Measurements from ENCODE around the gene DNAJC15. TPM values are rescaled to one million over a fixed set of nuclear protein-coding genes. Genes with fewer than 3 reads are reported as not detected.

DNAJC15 gene
- total and polyA plus RNA-seq, 11 donors: 12.8 to 39.2 (median 25.9) TPM

DNA sequence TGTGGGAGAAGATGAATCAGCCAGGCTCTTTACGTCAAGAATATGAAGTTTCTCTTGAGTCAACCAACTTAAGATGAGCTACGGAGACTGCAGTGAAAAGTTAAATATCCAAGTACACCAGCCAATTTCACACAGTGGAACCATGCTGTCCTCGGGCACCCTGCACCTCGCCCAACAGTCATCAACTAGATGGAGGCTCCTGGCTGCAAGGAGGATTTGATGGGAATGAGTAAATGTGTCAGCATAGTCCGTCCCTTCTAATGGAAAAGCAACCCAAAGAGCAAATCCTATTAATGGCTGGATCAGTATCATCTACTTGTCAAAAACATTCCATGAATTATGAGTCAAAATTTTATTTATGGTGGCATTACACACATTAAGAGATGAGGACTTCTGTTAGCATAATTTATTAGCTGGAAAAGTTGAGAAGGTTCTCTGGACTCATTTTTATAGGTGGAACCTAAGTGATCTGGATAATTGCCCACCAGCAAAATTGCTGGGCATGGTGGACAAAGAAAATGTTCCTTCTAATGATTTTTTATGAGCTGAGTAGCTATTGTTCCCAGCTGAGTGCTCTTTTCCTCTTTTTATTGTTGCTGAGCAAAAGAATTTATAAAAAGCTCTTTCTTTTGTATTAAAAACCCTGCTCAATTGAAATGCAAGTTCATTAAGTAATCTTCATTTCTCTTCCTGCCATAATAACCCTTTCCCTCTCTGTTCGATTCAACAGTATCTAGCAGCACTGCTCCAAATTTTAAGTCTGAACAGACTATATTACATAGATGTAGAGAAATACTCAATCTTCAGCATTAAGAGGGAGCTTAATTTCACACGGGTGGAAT, 88.4 kb downstream of the DNAJC15 start:
- peaks cover 0 to 13% (median 2%) of the 10 kb centered on the region in 12 donors for H3K4me1 ChIP-seq
- no peak for TF ChIP-seq POLR2A (IDR thresholded peaks at IDR 0.05)
- no peak for TF ChIP-seq CTCF (IDR thresholded peaks at IDR 0.05)
- no peak overlapping the region for H3K27ac ChIP-seq
- intact Hi-C loops (cut with DNase I): no loop called here
- no peak for ATAC-seq
- no peaks in the 10 kb centered on the region for H3K9me3 ChIP-seq
- WGBS, 4 donors: 82 to 91% (median 86%) methylated on average over 7 of the region's 7 CpGs
- no peaks in the 10 kb centered on the region for H3K27me3 ChIP-seq
- no peak overlapping the region for H3K4me3 ChIP-seq
- peaks cover 0 to 16% (median 7%) of the 10 kb centered on the region in 9 donors for H3K36me3 ChIP-seq
- no peak for DNase-seq

DNA sequence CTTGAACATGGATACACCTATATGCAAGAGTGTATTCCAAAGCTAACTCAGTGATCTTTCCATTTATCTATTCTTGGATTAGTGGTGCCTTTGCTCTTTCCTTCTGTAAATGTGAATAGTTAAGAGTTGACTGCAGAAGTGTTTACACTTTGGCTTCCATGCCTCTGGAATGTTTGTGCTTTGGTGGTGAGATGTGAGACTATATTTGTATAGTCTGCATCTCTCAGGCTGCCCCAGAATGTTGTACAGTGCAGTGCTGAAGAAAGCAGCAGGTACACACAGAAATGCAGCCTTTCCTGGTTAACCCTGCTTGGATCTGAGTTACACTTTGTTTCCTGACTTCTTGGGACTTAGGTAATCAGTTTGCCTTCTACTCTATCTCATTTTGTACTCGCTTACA, 90.2 kb downstream of the DNAJC15 start:
- Histone ChIP-seq H3K27me3 (no peaks in the 10 kb centered on the region), H3K4me3 (no peak overlapping the region), H3K9me3 (no peaks in the 10 kb centered on the region), H3K36me3 (peaks cover 0 to 5% (median 0%) of the 10 kb centered on the region in 9 donors), H3K27ac (no peak overlapping the region), H3K4me1 (peaks cover 0 to 10% (median 0%) of the 10 kb centered on the region in 12 donors)
- DNase-seq: no peak
- no peak for TF ChIP-seq POLR2A (IDR thresholded peaks at IDR 0.05)
- no peak for TF ChIP-seq CTCF (IDR thresholded peaks at IDR 0.05)
- 58 to 93% (median 88%) methylated on average over 1 of the region's 1 CpG for WGBS, 4 donors
- intact Hi-C loops (cut with DNase I): no loop called here
- peak in 2 of 4 donors; percentile 41 to 65 for ATAC-seq

DNA sequence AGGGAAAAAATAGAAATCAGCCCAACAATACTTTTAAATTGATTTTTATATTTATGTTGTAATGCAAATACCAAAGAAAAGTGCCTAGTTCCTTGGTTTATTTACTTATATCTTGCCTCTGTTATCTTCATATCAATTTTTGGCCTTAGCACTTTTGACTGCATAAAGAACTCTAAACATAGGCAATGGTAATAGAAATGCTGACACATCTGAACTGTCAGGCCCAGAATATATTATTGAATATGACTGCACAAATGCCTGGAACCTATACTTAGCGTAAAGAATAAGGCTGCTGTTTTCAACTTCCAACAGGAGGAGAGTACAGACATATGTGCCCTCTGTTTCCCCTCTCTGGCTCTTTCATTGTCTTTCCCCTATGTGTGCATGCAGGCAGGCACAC, 91.1 kb downstream of the DNAJC15 start:
- Histone ChIP-seq H3K9me3 (no peaks in the 10 kb centered on the region), H3K36me3 (no peaks in the 10 kb centered on the region), H3K27me3 (no peaks in the 10 kb centered on the region), H3K4me1 (peaks cover 0 to 10% (median 0%) of the 10 kb centered on the region in 12 donors), H3K4me3 (no peak overlapping the region), H3K27ac (no peak overlapping the region)
- no peak for ATAC-seq
- no peak for DNase-seq
- no peak for TF ChIP-seq CTCF (IDR thresholded peaks at IDR 0.05)
- TF ChIP-seq POLR2A (IDR thresholded peaks at IDR 0.05): no peak
- WGBS, 4 donors: 31 to 100% (median 98%) methylated on average over 1 of the region's 1 CpG
- intact Hi-C loops (cut with DNase I): no loop called here

DNA sequence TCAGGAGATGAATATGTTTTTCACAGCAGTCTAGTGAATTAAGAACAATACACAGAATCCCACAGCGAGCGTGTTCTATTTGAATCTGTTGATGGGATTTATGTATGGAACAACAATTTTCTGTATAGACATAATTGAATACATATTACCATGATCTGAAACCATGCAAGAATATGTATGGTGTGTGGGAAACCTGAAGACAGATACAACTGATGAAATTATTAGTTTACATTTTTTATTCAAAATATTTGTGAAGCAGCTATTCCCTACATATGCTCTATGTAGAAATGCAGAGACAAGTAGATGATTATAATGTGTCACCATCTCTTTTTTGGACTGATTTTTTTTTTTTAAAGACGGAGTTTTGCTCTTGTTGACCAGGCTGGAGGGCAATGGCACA, 91.8 kb downstream of the DNAJC15 start:
- Histone ChIP-seq H3K36me3 (no peaks in the 10 kb centered on the region), H3K4me1 (peaks cover 0 to 10% (median 0%) of the 10 kb centered on the region in 12 donors), H3K9me3 (no peaks in the 10 kb centered on the region), H3K27ac (no peak overlapping the region), H3K4me3 (no peak overlapping the region), H3K27me3 (no peaks in the 10 kb centered on the region)
- DNase-seq: no peak
- TF ChIP-seq POLR2A (IDR thresholded peaks at IDR 0.05) (no peak), CTCF (IDR thresholded peaks at IDR 0.05) (no peak)
- intact Hi-C loops (cut with DNase I): no loop called here
- WGBS, 4 donors: 95 to 98% (median 97%) methylated on average over 3 of the region's 3 CpGs
- no peak for ATAC-seq

Data from heart left ventricle (tissue), 16 donors.